ENCODE results near the gene KLHL17. TPM values are rescaled to one million over a fixed set of nuclear protein-coding genes. Genes with fewer than 3 reads are reported as not detected.

Gene KLHL17
- total and polyA plus RNA-seq, 2 donors from 2014 or later: 6.9 to 11.5 TPM

DNA sequence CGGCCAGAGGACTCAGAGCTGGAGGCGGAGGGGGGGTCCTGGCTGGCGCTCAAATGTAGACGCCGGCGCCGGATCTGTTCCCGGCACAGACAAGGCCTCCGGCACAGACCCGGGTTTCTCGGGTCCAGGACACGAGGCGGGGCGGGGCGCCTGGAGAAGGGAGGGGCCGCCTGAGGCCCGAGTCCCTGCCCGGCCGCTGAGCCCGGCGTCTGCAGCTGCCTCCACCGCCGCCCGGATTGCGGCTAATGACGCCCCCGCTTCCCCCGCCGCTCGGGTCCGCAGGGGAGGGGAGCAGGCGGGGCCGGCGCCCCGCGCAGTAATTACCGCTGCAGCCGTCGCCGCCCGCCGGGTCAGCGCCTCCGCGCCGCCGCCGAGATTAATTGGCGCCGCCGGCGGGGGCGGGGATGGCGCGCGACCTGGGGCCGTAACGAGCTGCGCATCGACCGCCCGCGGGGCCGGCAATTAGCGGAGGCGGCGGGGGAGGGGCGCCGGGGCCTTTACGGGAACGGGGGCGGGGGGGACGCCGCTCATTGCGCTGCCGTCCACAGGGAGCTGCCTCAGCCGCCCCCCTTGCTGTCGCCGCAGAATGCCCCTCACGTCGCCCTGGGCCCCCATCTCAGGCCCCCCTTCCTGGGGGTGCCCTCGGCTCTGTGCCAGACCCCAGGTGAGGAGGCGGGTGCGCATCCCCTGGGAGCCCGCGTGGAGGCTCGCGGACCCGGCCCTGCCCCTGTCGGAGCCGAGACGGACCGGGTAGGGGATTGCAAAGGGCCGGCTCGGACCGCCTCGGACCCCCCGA is 18.6 kb upstream of the KLHL17 start:
- FAIRE-seq (no peak), DNase-seq (peak; percentile 88 to 97 (median 93))
- H3K9me3 ChIP-seq (ENCODE audit: control insufficient read depth in 2 of 3, insufficient read depth in 1 of 3, low read length in 3 of 3): no peaks in the 10 kb centered on the region
- H3K27ac ChIP-seq (ENCODE audit: low read depth in 2 of 2, low read length in 2 of 2): peak overlapping the region; percentile 75 to 83
- TF ChIP-seq, protein P1, sequence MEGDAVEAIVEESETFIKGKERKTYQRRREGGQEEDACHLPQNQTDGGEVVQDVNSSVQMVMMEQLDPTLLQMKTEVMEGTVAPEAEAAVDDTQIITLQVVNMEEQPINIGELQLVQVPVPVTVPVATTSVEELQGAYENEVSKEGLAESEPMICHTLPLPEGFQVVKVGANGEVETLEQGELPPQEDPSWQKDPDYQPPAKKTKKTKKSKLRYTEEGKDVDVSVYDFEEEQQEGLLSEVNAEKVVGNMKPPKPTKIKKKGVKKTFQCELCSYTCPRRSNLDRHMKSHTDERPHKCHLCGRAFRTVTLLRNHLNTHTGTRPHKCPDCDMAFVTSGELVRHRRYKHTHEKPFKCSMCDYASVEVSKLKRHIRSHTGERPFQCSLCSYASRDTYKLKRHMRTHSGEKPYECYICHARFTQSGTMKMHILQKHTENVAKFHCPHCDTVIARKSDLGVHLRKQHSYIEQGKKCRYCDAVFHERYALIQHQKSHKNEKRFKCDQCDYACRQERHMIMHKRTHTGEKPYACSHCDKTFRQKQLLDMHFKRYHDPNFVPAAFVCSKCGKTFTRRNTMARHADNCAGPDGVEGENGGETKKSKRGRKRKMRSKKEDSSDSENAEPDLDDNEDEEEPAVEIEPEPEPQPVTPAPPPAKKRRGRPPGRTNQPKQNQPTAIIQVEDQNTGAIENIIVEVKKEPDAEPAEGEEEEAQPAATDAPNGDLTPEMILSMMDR (IDR thresholded peaks at IDR 0.05; ENCODE audit: borderline replicate concordance, extremely low read depth, insufficient read depth): no peak
- H3K4me3 ChIP-seq (ENCODE audit: low read length in 3 of 3): no peak overlapping the region
- no peaks in the 10 kb centered on the region for H3K27me3 ChIP-seq (ENCODE audit: control insufficient read depth, insufficient read depth, low read length)
- peaks cover 0 to 34% (median 0%) of the 10 kb centered on the region in 3 donors for H3K4me1 ChIP-seq (ENCODE audit: control insufficient read depth in 2 of 3, insufficient read depth in 2 of 3, low read depth in 1 of 3, low read length in 3 of 3)
- intact Hi-C loops (cut with DNase I): no loop called here
- no peaks in the 10 kb centered on the region for H3K36me3 ChIP-seq (ENCODE audit: control insufficient read depth in 2 of 3, insufficient read depth in 3 of 3, low read length in 3 of 3)
- no peak overlapping the region for H3K9ac ChIP-seq (ENCODE audit: low read length in 3 of 3)

DNA sequence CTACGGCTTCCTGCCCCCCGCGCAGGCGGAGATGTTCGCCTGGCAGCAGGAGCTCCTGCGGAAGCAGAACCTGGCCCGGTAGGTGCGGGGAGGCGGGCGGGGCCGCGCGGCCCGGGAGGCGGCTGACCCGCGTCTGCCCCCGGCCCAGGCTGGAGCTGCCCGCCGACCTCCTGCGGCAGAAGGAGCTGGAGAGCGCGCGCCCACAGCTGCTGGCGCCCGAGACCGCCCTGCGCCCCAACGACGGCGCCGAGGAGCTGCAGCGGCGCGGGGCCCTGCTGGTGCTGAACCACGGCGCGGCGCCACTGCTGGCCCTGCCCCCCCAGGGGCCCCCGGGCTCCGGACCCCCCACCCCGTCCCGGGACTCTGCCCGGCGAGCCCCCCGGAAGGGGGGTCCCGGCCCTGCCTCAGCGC is 18.0 kb upstream of the KLHL17 start:
- no peaks in the 10 kb centered on the region for H3K9me3 ChIP-seq (ENCODE audit: control insufficient read depth in 2 of 3, insufficient read depth in 1 of 3, low read length in 3 of 3)
- H3K4me1 ChIP-seq (ENCODE audit: control insufficient read depth in 2 of 3, insufficient read depth in 2 of 3, low read depth in 1 of 3, low read length in 3 of 3): peaks cover 0 to 34% (median 0%) of the 10 kb centered on the region in 3 donors
- H3K9ac ChIP-seq (ENCODE audit: low read length in 3 of 3): peak overlapping the region in 1 of 3 donors; percentile 46
- no peaks in the 10 kb centered on the region for H3K27me3 ChIP-seq (ENCODE audit: control insufficient read depth, insufficient read depth, low read length)
- H3K27ac ChIP-seq (ENCODE audit: low read depth in 2 of 2, low read length in 2 of 2): peak overlapping the region; percentile 71 to 75
- no peaks in the 10 kb centered on the region for H3K36me3 ChIP-seq (ENCODE audit: control insufficient read depth in 2 of 3, insufficient read depth in 3 of 3, low read length in 3 of 3)
- peak in 3 of 5 donors; percentile 34 to 69 (median 51) for DNase-seq
- TF ChIP-seq, protein P1 (IDR thresholded peaks at IDR 0.05; ENCODE audit: borderline replicate concordance, extremely low read depth, insufficient read depth): no peak
- H3K4me3 ChIP-seq (ENCODE audit: low read length in 3 of 3): no peak overlapping the region
- FAIRE-seq: no peak
- intact Hi-C loops (cut with DNase I): no loop called here

DNA sequence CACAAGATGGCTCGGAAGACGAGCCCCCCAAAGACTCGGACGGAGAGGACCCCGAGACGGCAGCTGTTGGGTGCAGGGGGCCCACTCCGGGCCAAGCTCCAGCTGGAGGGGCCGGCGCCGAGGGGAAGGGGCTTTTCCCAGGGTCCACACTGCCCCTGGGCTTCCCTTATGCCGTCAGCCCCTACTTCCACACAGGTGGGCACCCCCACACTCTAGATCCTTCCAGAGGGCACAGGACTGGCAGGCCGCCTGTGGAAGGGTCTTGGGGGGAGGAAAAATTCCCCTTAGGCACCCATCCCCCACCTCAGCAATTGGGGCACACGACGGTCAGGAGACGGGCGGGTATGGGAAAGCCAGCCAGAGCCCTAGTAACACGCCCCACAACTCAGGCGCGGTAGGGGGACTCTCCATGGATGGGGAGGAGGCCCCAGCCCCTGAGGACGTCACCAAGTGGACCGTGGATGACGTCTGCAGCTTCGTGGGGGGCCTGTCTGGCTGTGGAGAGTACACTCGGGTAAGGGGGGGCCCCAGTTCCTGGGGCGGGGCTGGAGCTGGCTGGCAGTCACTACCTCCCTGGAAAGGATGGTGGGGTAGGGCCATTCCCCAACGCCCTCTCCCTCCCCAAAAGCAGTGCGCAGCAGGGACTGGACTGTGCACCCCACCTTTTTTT is 17.4 kb upstream of the KLHL17 start:
- Histone ChIP-seq H3K9ac (ENCODE audit: low read length in 3 of 3) (peak overlapping the region in 1 of 3 donors; percentile 46), H3K4me1 (ENCODE audit: control insufficient read depth in 2 of 3, insufficient read depth in 2 of 3, low read depth in 1 of 3, low read length in 3 of 3) (peaks cover 0 to 31% (median 0%) of the 10 kb centered on the region in 3 donors), H3K27ac (ENCODE audit: low read depth in 2 of 2, low read length in 2 of 2) (peak overlapping the region; percentile 71 to 75), H3K36me3 (ENCODE audit: control insufficient read depth in 2 of 3, insufficient read depth in 3 of 3, low read length in 3 of 3) (peaks cover 0 to 5% (median 4%) of the 10 kb centered on the region in 3 donors), H3K4me3 (ENCODE audit: low read length in 3 of 3) (no peak overlapping the region), H3K27me3 (ENCODE audit: control insufficient read depth, insufficient read depth, low read length) (no peaks in the 10 kb centered on the region), H3K9me3 (ENCODE audit: control insufficient read depth in 2 of 3, insufficient read depth in 1 of 3, low read length in 3 of 3) (no peaks in the 10 kb centered on the region)
- intact Hi-C loops (cut with DNase I): no loop called here
- DNase-seq (peak in 3 of 5 donors; percentile 32 to 83 (median 67)), FAIRE-seq (no peak)
- TF ChIP-seq, protein P1 (IDR thresholded peaks at IDR 0.05; ENCODE audit: borderline replicate concordance, extremely low read depth, insufficient read depth): no peak

Measured in kidney (tissue), 14 donors.